Endometrial microvascular endothelial cells (primary cell): ENCODE results near the gene MST1R. TPM values are rescaled to one million over a fixed set of nuclear protein-coding genes. Genes with fewer than 3 reads are reported as not detected.

ENCODE experiments used
- in situ Hi-C: cut with HindIII; loops from 2 replicates; pipeline ENCODE4 v1.10.0; 2017; ENCODE audit warnings: low sequenced_read_pairs, low pct_unique_long_range_greater_than_20kb; ENCODE audit errors: inconsistent ontology term
- total RNA-seq: library from RNA; depleted of rRNA; stranded (reverse); fragments of >200 nt; gene quantifications from one replicate; pipeline ENCODE4 v1.2.3, GENCODE V29; 2015; ENCODE audit errors: inconsistent ontology term

Gene MST1R
- total RNA-seq, 1 donor from 2014 or later, result 0.19 TPM

GRCh38 chr3:49882166-49882565, 21.5 kb downstream of the MST1R start:
- in situ Hi-C loops, result no loop called here

GRCh38 chr3:49880581-49881315, 22.9 kb downstream of the MST1R start:
- in situ Hi-C loops, result no loop called here

DNA sequence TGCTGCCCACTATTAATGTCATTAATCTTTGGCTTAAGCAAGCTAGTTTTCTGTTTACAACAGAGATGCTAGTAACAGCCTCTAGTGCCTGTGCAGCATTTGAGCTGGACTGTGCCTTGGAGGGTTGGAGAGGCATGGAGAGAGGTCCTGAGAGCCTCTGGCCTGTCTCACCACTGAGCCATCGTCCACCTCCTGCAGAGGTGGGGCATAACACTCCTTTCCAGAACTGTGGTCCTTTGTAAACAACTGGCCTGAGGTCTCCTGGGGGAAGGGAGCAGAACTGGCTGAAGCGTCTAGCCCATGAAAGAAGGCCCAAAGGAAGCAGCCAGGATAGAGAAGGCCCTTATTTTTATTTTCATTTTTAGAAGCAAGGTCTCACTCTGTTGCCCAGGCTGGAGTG, 24.0 kb downstream of the MST1R start:
- in situ Hi-C loops, result no loop called here

GRCh38 chr3:49878686-49879085, 25.0 kb downstream of the MST1R start:
- in situ Hi-C loops, result no loop called here

DNA sequence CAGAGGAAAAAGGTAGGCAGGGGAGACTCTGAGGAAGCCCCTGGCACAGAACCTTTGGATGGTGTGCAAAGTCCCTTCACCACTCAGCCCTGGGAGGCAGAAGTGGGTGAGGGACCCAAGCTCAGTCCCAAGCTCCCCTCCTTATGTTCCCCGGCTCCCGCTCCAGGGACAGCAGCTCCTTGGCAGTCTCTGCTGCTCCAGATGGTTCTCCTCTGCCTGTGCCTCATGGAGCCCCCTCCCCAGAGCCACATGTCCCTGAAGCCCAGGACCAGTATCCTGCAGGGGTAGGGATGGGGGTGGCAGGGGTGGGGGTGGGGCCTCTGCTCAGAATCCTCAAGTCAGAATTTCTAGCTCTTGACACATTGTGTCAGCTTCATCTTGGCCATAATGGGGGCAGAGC, 26.0 kb downstream of the MST1R start:
- in situ Hi-C loops, result no loop called here

DNA sequence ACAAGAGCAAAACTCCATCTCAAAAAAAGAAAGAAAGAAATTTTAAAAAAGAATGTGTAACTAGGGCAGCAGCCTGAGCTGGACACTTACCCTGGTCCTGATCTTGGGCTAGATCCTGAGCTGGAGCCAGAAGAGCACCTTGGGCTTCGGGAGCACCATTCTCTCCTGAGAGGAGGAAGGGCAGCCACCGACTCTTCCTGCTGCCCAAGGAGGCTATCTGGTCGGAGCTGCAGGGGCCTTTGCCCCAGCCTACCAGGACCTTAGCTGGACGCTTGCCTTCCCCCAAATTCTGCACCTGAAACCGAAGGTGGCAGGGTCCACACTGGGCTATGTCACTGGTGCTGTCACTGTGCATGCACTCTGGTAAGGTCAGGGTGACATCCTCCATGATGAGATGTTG, 27.1 kb downstream of the MST1R start:
- in situ Hi-C loops, result no loop called here

DNA sequence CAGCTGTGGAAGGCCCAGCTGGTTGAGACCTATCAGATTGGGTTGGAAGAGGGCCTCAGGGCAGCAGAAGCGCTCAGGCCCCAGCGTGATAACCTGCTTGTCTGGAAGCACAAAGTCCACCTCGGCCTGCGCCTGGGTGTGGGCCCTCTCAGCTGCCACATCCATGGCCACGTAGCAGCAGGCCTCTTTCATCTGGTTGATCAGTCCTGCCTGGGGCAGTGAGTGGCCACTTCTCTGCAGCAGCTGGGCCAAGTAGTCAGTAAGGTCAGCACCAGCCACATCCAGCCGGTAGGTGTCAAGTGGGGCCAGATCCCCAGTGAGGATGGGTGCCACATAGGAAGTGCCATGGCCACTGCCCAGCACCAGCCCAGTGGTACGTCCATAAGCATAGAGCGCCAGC, 30.1 kb downstream of the MST1R start:
- in situ Hi-C loops, result loop anchor here (25.0 kb wide), 2 partner anchors 136 to 311 kb away; partner anchors contain the start of gene BSN

DNA sequence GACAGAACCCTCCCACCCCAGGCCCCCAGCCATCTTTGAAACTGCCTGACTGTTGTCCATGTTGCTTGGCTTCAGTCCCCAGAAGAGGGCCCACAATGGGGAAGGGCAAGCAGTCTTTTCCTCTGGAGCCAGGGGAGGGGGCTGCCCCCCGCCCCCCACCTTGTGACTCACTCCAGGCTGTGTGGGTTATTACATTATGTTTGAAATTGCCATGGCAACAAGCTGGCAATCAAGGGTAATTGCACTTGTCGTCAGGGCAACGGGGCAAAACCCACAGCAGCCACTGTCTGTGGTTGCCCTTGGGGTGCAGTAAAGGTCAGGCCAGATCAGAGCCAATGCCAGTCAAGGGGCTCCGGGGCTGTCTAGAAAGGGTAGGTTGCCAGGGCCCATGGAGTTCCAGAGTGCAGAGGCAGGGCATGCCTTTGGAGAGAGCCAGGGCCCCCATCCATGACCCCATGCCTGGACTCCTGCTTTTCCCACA, 30.8 kb downstream of the MST1R start:
- in situ Hi-C loops, result loop anchor here (25.0 kb wide), 2 partner anchors 136 to 311 kb away; partner anchors contain the start of gene BSN

GRCh38 chr3:49871531-49872153, 32.0 kb downstream of the MST1R start:
- in situ Hi-C loops, result loop anchor here (25.0 kb wide), 2 partner anchors 134 to 309 kb away; partner anchors contain the start of gene BSN

DNA sequence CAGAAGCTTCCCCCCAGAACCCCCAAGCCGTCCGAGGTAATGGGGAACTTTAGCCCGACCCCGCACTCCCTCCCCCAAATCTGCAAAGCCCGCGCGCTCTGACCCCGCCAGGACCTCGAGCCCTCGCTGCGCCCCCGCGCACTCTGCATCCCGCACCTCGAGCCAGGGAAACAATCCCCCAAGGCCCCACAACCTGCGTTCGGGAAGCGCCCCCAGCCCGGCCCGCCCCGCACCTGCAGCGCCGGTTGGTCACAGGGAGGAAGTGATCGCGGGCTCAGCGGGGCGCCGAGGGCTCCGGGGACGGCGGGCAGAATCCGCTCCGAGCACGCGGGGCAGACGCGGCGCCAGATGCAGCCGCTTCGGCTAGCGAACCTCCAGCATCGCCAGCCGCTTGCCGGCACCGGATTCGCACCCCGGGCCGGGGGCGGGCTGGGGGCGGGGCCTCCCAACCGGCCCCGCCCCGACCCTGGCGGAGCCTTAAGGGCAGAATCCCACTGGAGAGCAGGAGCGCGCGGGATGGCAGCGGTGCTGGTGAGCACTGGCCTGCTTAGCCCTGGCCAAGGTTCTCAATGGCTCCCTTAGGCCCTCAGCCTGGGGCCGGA, 34.0 kb downstream of the MST1R start, which contains the start of gene CAMKV:
Gene CAMKV (minus strand): TSS at position 382 of the 602 bp plus-strand sequence. CDS start 7,518 bp downstream, outside the sequence.
- in situ Hi-C loops, result loop anchor here (25.0 kb wide), 2 partner anchors 132 to 307 kb away; partner anchors contain the start of gene BSN

- in situ Hi-C loops, result loop anchor here (25.0 kb wide), 2 partner anchors 132 to 307 kb away; partner anchors contain the start of gene BSN
Measured at GRCh38 chr3:49868862-49869466, 34.7 kb downstream of the MST1R start.

- in situ Hi-C loops, result loop anchor here (25.0 kb wide), 2 partner anchors 131 to 306 kb away; partner anchors contain the start of gene BSN
Measured at GRCh38 chr3:49867871-49868321, 35.8 kb downstream of the MST1R start.

DNA sequence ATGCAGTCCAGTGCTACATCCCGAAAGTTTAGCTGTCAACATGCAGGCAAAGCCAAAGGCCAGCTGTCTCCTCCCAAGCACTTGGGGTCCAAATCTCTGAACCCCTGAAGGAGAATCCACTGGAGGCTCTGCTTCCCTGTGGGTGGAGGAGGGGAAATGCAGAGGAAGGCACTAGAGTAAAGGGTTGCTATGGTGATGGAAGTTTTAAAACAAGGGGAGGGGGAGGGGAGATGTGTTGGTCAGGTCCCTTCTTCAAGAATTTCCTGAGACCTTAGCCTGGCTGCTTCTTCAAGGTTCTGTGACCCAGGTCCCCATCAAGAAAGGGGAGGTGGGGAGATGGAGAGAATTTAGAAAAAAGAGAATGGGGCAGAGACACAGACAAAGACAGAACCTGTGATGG, 36.3 kb downstream of the MST1R start:
- in situ Hi-C loops, result loop anchor here (25.0 kb wide), 2 partner anchors 130 to 305 kb away; partner anchors contain the start of gene BSN

GRCh38 chr3:49865198-49865784, 38.4 kb downstream of the MST1R start:
- in situ Hi-C loops, result loop anchor here (25.0 kb wide), 2 partner anchors 128 to 303 kb away; partner anchors contain the start of gene BSN

DNA sequence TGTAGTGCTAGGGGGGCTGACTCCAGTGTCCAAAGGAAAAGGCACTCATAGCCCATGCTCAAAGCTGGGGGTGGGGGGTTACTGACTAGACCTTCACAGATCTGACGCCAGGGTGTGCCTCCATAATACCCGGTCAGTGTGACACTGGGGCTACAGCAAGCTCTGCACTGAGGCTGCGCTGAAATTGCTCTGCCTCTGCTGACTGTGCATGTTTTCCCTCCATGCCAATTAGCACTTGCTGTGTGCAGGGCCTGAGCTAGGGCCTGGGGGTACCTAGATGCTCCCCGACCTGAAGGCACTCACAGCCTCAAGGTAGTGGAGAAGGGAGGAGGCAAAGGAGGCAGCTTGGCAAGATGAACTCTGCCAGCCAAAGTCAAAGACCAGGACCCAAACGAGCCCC, 39.2 kb downstream of the MST1R start:
- in situ Hi-C loops, result loop anchor here (25.0 kb wide), 2 partner anchors 127 to 302 kb away; partner anchors contain the start of gene BSN

GRCh38 chr3:49859576-49860305, 43.9 kb downstream of the MST1R start:
- in situ Hi-C loops, result loop anchor here (25.0 kb wide), 2 partner anchors 122 to 297 kb away; partner anchors contain the start of gene BSN

DNA sequence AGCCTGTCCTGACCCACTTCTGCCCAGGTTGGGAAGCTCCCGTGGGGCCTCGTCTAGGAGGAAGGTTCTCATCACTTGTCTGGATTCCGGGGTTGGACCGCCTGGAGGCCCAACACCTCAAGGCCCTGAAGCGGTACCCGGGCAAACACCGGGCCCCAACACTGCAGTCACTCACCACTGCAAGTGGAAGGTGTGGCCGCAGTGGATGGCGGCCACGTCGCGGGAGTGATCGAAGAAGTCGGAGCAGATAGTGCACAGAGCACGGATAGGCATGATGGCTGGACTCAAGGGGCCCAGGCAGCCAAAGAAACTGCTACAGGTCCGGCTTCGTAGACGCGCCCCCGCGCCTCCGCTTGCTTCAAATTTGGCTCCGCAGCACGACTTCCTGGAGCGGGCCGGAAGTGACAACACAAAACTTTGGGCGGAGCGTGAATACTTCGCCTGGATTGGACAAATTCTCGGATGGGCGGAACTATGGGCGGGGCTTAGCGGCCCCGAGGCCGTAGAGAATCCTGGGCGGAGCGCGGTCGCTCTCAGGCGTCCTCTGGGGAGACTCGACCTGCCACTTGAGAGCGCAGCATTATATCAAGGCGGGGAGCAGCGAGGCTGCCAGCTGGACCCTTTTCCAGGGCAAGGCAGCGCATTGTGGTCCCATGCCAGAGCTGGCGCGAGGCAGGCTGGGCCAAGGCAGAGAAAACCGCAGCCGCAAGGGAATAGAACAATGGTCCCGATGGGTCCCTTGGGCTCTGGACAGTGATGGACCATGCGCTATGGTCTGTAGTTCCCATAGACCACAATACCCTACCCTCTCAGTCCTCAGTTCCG, 47.3 kb downstream of the MST1R start, which contains the start of gene TRAIP:
Gene TRAIP (minus strand): TSS at position 384 of the 825 bp plus-strand sequence. CDS start 111 bp downstream, at position 273.
- in situ Hi-C loops, result loop anchor here (25.0 kb wide), 2 partner anchors 119 to 294 kb away; partner anchors contain the start of gene BSN
